Measurements from ENCODE around the gene GLIS2. TPM values are rescaled to one million over a fixed set of nuclear protein-coding genes. Genes with fewer than 3 reads are reported as not detected.

The GLIS2 gene
- total and polyA plus RNA-seq, 10 donors: 0.89 to 8.4 (median 3.3) TPM

GRCh38 chr16:4275861-4276260, 40.0 kb upstream of the GLIS2 start:
- 81 to 93% (median 90%) methylated on average over 6 of the region's 6 CpGs for WGBS, 5 donors
- no peaks in the 10 kb centered on the region for H3K9me3 ChIP-seq
- intact Hi-C loops (cut with DNase I; ENCODE audit: low total_unique reads): no loop called here
- H3K27me3 ChIP-seq (replicated peaks in 1 of 7): no peaks in the 10 kb centered on the region
- no peak for TF ChIP-seq CTCF (IDR thresholded peaks at IDR 0.05 in 8 of 11, conservative IDR thresholded peaks at IDR 0.05 in 3 of 11)
- TF ChIP-seq POLR2A (IDR thresholded peaks at IDR 0.05): no peak
- TF ChIP-seq POLR2AphosphoS5 (IDR thresholded peaks at IDR 0.05): no peak
- H3K4me3 ChIP-seq: no peak overlapping the region
- no peak for DNase-seq
- H3K27ac ChIP-seq: no peak overlapping the region
- no peaks in the 10 kb centered on the region for H3K36me3 ChIP-seq
- H3K4me1 ChIP-seq: peaks cover 4 to 31% (median 14%) of the 10 kb centered on the region in 6 donors

GRCh38 chr16:4277987-4278513, 37.8 kb upstream of the GLIS2 start:
- TF ChIP-seq CTCF (IDR thresholded peaks at IDR 0.05 in 8 of 11, conservative IDR thresholded peaks at IDR 0.05 in 3 of 11): no peak

GRCh38 chr16:4280625-4281024, 35.2 kb upstream of the GLIS2 start:
- intact Hi-C loops (cut with DNase I; ENCODE audit: low total_unique reads): no loop called here
- H3K4me3 ChIP-seq: no peak overlapping the region
- H3K36me3 ChIP-seq: no peaks in the 10 kb centered on the region
- no peaks in the 10 kb centered on the region for H3K9me3 ChIP-seq
- H3K4me1 ChIP-seq: no peaks in the 10 kb centered on the region
- H3K27me3 ChIP-seq (replicated peaks in 1 of 7): peaks cover 0 to 9% (median 0%) of the 10 kb centered on the region in 7 donors
- 87 to 100% (median 92%) methylated on average over 2 of the region's 2 CpGs for WGBS, 5 donors
- TF ChIP-seq POLR2A (IDR thresholded peaks at IDR 0.05) (no peak), CTCF (IDR thresholded peaks at IDR 0.05 in 8 of 11, conservative IDR thresholded peaks at IDR 0.05 in 3 of 11) (no peak), POLR2AphosphoS5 (IDR thresholded peaks at IDR 0.05) (no peak)
- DNase-seq: no peak
- no peak overlapping the region for H3K27ac ChIP-seq

More at GRCh38 chr16:4277987-4278513, 37.8 kb upstream of the GLIS2 start:
- Histone ChIP-seq H3K36me3 (no peaks in the 10 kb centered on the region), H3K4me3 (no peak overlapping the region), H3K4me1 (peaks cover 0 to 18% (median 9%) of the 10 kb centered on the region in 6 donors), H3K27ac (no peak overlapping the region), H3K27me3 (replicated peaks in 1 of 7) (no peaks in the 10 kb centered on the region), H3K9me3 (no peaks in the 10 kb centered on the region)
- DNase-seq: no peak
- WGBS, 5 donors: 94 to 100% (median 97%) methylated on average over 2 of the region's 2 CpGs
- intact Hi-C loops (cut with DNase I; ENCODE audit: low total_unique reads): no loop called here

- peaks cover 4 to 7% (median 5%) of the 10 kb centered on the region in 6 donors for H3K4me1 ChIP-seq
- intact Hi-C loops (cut with DNase I; ENCODE audit: low total_unique reads): no loop called here
- TF ChIP-seq POLR2AphosphoS5 (IDR thresholded peaks at IDR 0.05) (no peak), CTCF (IDR thresholded peaks at IDR 0.05 in 8 of 11, conservative IDR thresholded peaks at IDR 0.05 in 3 of 11) (no peak), POLR2A (IDR thresholded peaks at IDR 0.05) (no peak)
- no peak overlapping the region for H3K4me3 ChIP-seq
- no peak overlapping the region for H3K27ac ChIP-seq
- 66 to 78% (median 77%) methylated on average over 8 of the region's 8 CpGs for WGBS, 5 donors
- peaks cover 0 to 10% (median 0%) of the 10 kb centered on the region in 7 donors for H3K27me3 ChIP-seq (replicated peaks in 1 of 7)
- no peaks in the 10 kb centered on the region for H3K36me3 ChIP-seq
- no peaks in the 10 kb centered on the region for H3K9me3 ChIP-seq
- no peak for DNase-seq
Measured at GRCh38 chr16:4283441-4283840, 32.4 kb upstream of the GLIS2 start.
